ENCODE measurements around the gene BRINP2. TPM values are rescaled to one million over a fixed set of nuclear protein-coding genes. Genes with fewer than 3 reads are reported as not detected.

Gene BRINP2
- total RNA-seq, 2 experiments from 2014 or later: not detected

GRCh38 chr1:177209357-177209756 is 38.6 kb downstream of the BRINP2 start:
- POLR2A ChIA-PET: no interaction called here
- H3K4me1 Mint-ChIP-seq (ENCODE audit: low read depth): no peaks in the 10 kb centered on the region
- H3K36me3 Mint-ChIP-seq: no peaks in the 10 kb centered on the region
- DNase-seq: no peak
- no peaks in the 10 kb centered on the region for H3K27me3 Mint-ChIP-seq
- H3K9me3 Mint-ChIP-seq: no peaks in the 10 kb centered on the region
- intact Hi-C loops (cut with micrococcal nuclease): no loop called here
- CTCF ChIA-PET: no interaction called here
- H3K27ac Mint-ChIP-seq: no peak overlapping the region
- no peak overlapping the region for H3K4me3 Mint-ChIP-seq

- no peaks in the 10 kb centered on the region for H3K36me3 Mint-ChIP-seq
- no peak overlapping the region for H3K4me3 Mint-ChIP-seq
- H3K4me1 Mint-ChIP-seq (ENCODE audit: low read depth): no peaks in the 10 kb centered on the region
- no peaks in the 10 kb centered on the region for H3K27me3 Mint-ChIP-seq
- no peaks in the 10 kb centered on the region for H3K9me3 Mint-ChIP-seq
- CTCF ChIA-PET: no interaction called here
- no peak overlapping the region for H3K27ac Mint-ChIP-seq
- POLR2A ChIA-PET: no interaction called here
- intact Hi-C loops (cut with micrococcal nuclease): no loop called here
- DNase-seq: no peak
These were observed 39.3 kb downstream of the BRINP2 start for GRCh38 chr1:177210071-177210470.

- Mint-ChIP-seq H3K9me3 (peaks cover 2% of the 10 kb centered on the region), H3K27me3 (no peaks in the 10 kb centered on the region), H3K4me3 (no peak overlapping the region), H3K36me3 (no peaks in the 10 kb centered on the region), H3K27ac (no peak overlapping the region), H3K4me1 (ENCODE audit: low read depth) (no peaks in the 10 kb centered on the region)
- POLR2A ChIA-PET: interaction anchor here (0.6 kb wide), 1 partner anchor 995 kb away, joined by 3 read pairs; no protein-coding TSS in a partner anchor
- no peak for DNase-seq
- CTCF ChIA-PET: no interaction called here
- intact Hi-C loops (cut with micrococcal nuclease): no loop called here
These were observed 40.5 kb downstream of the BRINP2 start for GRCh38 chr1:177211231-177211630.

GRCh38 chr1:177216587-177217202 is 45.9 kb downstream of the BRINP2 start:
- Mint-ChIP-seq H3K4me3 (no peak overlapping the region), H3K9me3 (peaks cover 22% of the 10 kb centered on the region), H3K4me1 (ENCODE audit: low read depth) (no peaks in the 10 kb centered on the region), H3K27ac (no peak overlapping the region), H3K36me3 (no peaks in the 10 kb centered on the region), H3K27me3 (no peaks in the 10 kb centered on the region)
- CTCF ChIA-PET: no interaction called here
- intact Hi-C loops (cut with micrococcal nuclease): no loop called here
- DNase-seq: no peak
- POLR2A ChIA-PET: no interaction called here

GRCh38 chr1:177219554-177220458 is 49.0 kb downstream of the BRINP2 start:
- H3K27me3 Mint-ChIP-seq: no peaks in the 10 kb centered on the region
- no peaks in the 10 kb centered on the region for H3K4me1 Mint-ChIP-seq (ENCODE audit: low read depth)
- H3K36me3 Mint-ChIP-seq: no peaks in the 10 kb centered on the region
- H3K4me3 Mint-ChIP-seq: no peak overlapping the region
- H3K9me3 Mint-ChIP-seq: peaks cover 22% of the 10 kb centered on the region
- no peak for DNase-seq
- intact Hi-C loops (cut with micrococcal nuclease): no loop called here
- CTCF ChIA-PET: no interaction called here
- no peak overlapping the region for H3K27ac Mint-ChIP-seq
- POLR2A ChIA-PET: no interaction called here

- H3K27me3 Mint-ChIP-seq: no peaks in the 10 kb centered on the region
- CTCF ChIA-PET: no interaction called here
- POLR2A ChIA-PET: no interaction called here
- no peak for DNase-seq
- no peaks in the 10 kb centered on the region for H3K4me1 Mint-ChIP-seq (ENCODE audit: low read depth)
- peaks cover 5% of the 10 kb centered on the region for H3K9me3 Mint-ChIP-seq
- H3K27ac Mint-ChIP-seq: no peak overlapping the region
- H3K4me3 Mint-ChIP-seq: no peak overlapping the region
- intact Hi-C loops (cut with micrococcal nuclease): no loop called here
- H3K36me3 Mint-ChIP-seq: no peaks in the 10 kb centered on the region
These were observed 52.6 kb downstream of the BRINP2 start for GRCh38 chr1:177223359-177223758.

GRCh38 chr1:177227978-177228692 is 57.4 kb downstream of the BRINP2 start:
- H3K9me3 Mint-ChIP-seq: no peaks in the 10 kb centered on the region

GRCh38 chr1:177228693-177229065 is 57.9 kb downstream of the BRINP2 start:
- ChIA-PET CTCF (no interaction called here), POLR2A (no interaction called here)
- intact Hi-C loops (cut with micrococcal nuclease): no loop called here
- Mint-ChIP-seq H3K27me3 (no peaks in the 10 kb centered on the region), H3K9me3 (no peaks in the 10 kb centered on the region), H3K4me3 (no peak overlapping the region), H3K36me3 (no peaks in the 10 kb centered on the region), H3K4me1 (ENCODE audit: low read depth) (no peaks in the 10 kb centered on the region), H3K27ac (no peak overlapping the region)
- DNase-seq: no peak

More at GRCh38 chr1:177227978-177228692, 57.4 kb downstream of the BRINP2 start:
- no peak overlapping the region for H3K4me3 Mint-ChIP-seq
- CTCF ChIA-PET: no interaction called here
- no peak overlapping the region for H3K27ac Mint-ChIP-seq
- H3K4me1 Mint-ChIP-seq (ENCODE audit: low read depth): no peaks in the 10 kb centered on the region
- DNase-seq: no peak
- POLR2A ChIA-PET: no interaction called here
- intact Hi-C loops (cut with micrococcal nuclease): no loop called here
- no peaks in the 10 kb centered on the region for H3K27me3 Mint-ChIP-seq
- H3K36me3 Mint-ChIP-seq: no peaks in the 10 kb centered on the region

- Mint-ChIP-seq H3K4me3 (no peak overlapping the region), H3K27me3 (no peaks in the 10 kb centered on the region), H3K27ac (no peak overlapping the region), H3K4me1 (ENCODE audit: low read depth) (no peaks in the 10 kb centered on the region), H3K9me3 (no peaks in the 10 kb centered on the region), H3K36me3 (no peaks in the 10 kb centered on the region)
- ChIA-PET POLR2A (no interaction called here), CTCF (no interaction called here)
- DNase-seq: no peak
- intact Hi-C loops (cut with micrococcal nuclease): no loop called here
These were observed 59.0 kb downstream of the BRINP2 start for GRCh38 chr1:177229781-177230180.

GRCh38 chr1:177230228-177231016 is 59.7 kb downstream of the BRINP2 start:
- POLR2A ChIA-PET: no interaction called here
- intact Hi-C loops (cut with micrococcal nuclease): no loop called here
- Mint-ChIP-seq H3K27ac (no peak overlapping the region), H3K36me3 (no peaks in the 10 kb centered on the region), H3K27me3 (no peaks in the 10 kb centered on the region), H3K4me1 (ENCODE audit: low read depth) (no peaks in the 10 kb centered on the region), H3K9me3 (no peaks in the 10 kb centered on the region), H3K4me3 (no peak overlapping the region)
- CTCF ChIA-PET: no interaction called here
- DNase-seq: no peak

GRCh38 chr1:177235350-177235749 is 64.6 kb downstream of the BRINP2 start:
- intact Hi-C loops (cut with micrococcal nuclease): no loop called here
- ChIA-PET POLR2A (no interaction called here), CTCF (no interaction called here)
- Mint-ChIP-seq H3K9me3 (no peaks in the 10 kb centered on the region), H3K27me3 (no peaks in the 10 kb centered on the region), H3K4me3 (no peak overlapping the region), H3K27ac (no peak overlapping the region), H3K36me3 (no peaks in the 10 kb centered on the region), H3K4me1 (ENCODE audit: low read depth) (no peaks in the 10 kb centered on the region)
- DNase-seq: no peak

- POLR2A ChIA-PET: no interaction called here
- Mint-ChIP-seq H3K27me3 (no peaks in the 10 kb centered on the region), H3K27ac (no peak overlapping the region), H3K36me3 (no peaks in the 10 kb centered on the region), H3K4me1 (ENCODE audit: low read depth) (no peaks in the 10 kb centered on the region), H3K4me3 (no peak overlapping the region), H3K9me3 (no peaks in the 10 kb centered on the region)
- intact Hi-C loops (cut with micrococcal nuclease): no loop called here
- CTCF ChIA-PET: no interaction called here
- DNase-seq: no peak
These were observed 66.2 kb downstream of the BRINP2 start for GRCh38 chr1:177236962-177237361.
